ENCODE results near the gene DYRK1B. TPM values are rescaled to one million over a fixed set of nuclear protein-coding genes. Genes with fewer than 3 reads are reported as not detected.

DYRK1B gene
- total RNA-seq, 1 donor from 2014 or later: 31.4 TPM

DNA sequence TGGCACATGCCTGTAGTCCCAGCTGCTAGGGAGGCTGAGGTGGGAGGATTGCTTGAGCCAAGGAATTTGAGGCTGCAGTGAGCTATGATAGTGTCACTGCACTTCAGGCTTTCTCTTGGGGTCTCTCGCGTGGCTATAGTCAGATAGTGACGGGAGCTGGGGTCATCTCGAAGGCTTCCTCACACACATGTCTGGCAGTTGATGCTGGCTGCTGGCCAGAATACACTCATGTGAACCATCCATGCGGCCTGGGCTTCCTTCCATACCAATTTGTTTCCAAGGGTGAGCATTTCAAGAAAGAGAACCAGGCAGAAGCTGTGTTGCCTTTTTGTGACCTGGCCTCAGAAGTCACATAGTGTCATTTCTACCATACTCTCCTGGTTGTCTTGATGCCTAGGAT is 28.9 kb downstream of the DYRK1B start:
- no peak for TF ChIP-seq CTCF (IDR thresholded peaks at IDR 0.05; ENCODE audit: insufficient read depth, low read depth, low read length)
- TF ChIP-seq EZH2 (IDR thresholded peaks at IDR 0.05; ENCODE audit: insufficient read depth, low read length): no peak
- DNase-seq (ENCODE audit: low read depth) (no peak), FAIRE-seq (no peak)
- no peak overlapping the region for H3K4me3 ChIP-seq (ENCODE audit: insufficient read depth, low read depth, low read length)
- Mint-ChIP-seq H3K9me3 (ENCODE audit: unreplicated experiment) (peaks cover 1% of the 10 kb centered on the region), H3K36me3 (ENCODE audit: low read depth, unreplicated experiment) (no peaks in the 10 kb centered on the region), H3K4me1 (ENCODE audit: low read depth, unreplicated experiment) (no peaks in the 10 kb centered on the region), H3K27ac (ENCODE audit: unreplicated experiment) (no peak overlapping the region), H3K4me3 (ENCODE audit: unreplicated experiment) (no peak overlapping the region), H3K27me3 (ENCODE audit: low read depth, unreplicated experiment) (peaks cover 8% of the 10 kb centered on the region)
- H3K79me2 ChIP-seq (ENCODE audit: insufficient read depth, low read length): no peaks in the 10 kb centered on the region
- no peak overlapping the region for H3K27ac ChIP-seq (ENCODE audit: low read depth, low read length)
- H3K27me3 ChIP-seq (ENCODE audit: insufficient read depth, low read length): no peaks in the 10 kb centered on the region
- no peak overlapping the region for H3K4me2 ChIP-seq (ENCODE audit: low read length)
- no peak overlapping the region for H3K9ac ChIP-seq (ENCODE audit: low read length)
- no peaks in the 10 kb centered on the region for H3K9me3 ChIP-seq (ENCODE audit: insufficient read depth, low read depth, low read length)
- no peaks in the 10 kb centered on the region for H4K20me1 ChIP-seq (ENCODE audit: insufficient read depth, low read length)
- H3K4me1 ChIP-seq (ENCODE audit: insufficient read depth, low read length): no peaks in the 10 kb centered on the region
- H2AFZ ChIP-seq (ENCODE audit: low read depth, low read length): no peak overlapping the region
- H3K36me3 ChIP-seq (ENCODE audit: insufficient read depth, low read length): no peaks in the 10 kb centered on the region

GRCh38 chr19:39802958-39803357 is 31.0 kb downstream of the DYRK1B start:
- Histone ChIP-seq H3K79me2 (ENCODE audit: insufficient read depth, low read length) (no peaks in the 10 kb centered on the region), H3K27me3 (ENCODE audit: insufficient read depth, low read length) (no peaks in the 10 kb centered on the region), H3K4me2 (ENCODE audit: low read length) (no peak overlapping the region), H3K27ac (ENCODE audit: low read depth, low read length) (no peak overlapping the region), H3K4me3 (ENCODE audit: insufficient read depth, low read depth, low read length) (no peak overlapping the region), H3K9me3 (ENCODE audit: insufficient read depth, low read depth, low read length) (no peaks in the 10 kb centered on the region), H3K4me1 (ENCODE audit: insufficient read depth, low read length) (no peaks in the 10 kb centered on the region), H3K36me3 (ENCODE audit: insufficient read depth, low read length) (no peaks in the 10 kb centered on the region), H3K9ac (ENCODE audit: low read length) (no peak overlapping the region), H2AFZ (ENCODE audit: low read depth, low read length) (no peak overlapping the region), H4K20me1 (ENCODE audit: insufficient read depth, low read length) (no peaks in the 10 kb centered on the region)
- Mint-ChIP-seq H3K36me3 (ENCODE audit: low read depth, unreplicated experiment) (no peaks in the 10 kb centered on the region), H3K27me3 (ENCODE audit: low read depth, unreplicated experiment) (peaks cover 8% of the 10 kb centered on the region), H3K4me3 (ENCODE audit: unreplicated experiment) (no peak overlapping the region), H3K4me1 (ENCODE audit: low read depth, unreplicated experiment) (no peaks in the 10 kb centered on the region), H3K27ac (ENCODE audit: unreplicated experiment) (no peak overlapping the region), H3K9me3 (ENCODE audit: unreplicated experiment) (peaks cover 1% of the 10 kb centered on the region)
- DNase-seq (ENCODE audit: low read depth) (no peak), FAIRE-seq (no peak)
- TF ChIP-seq EZH2 (IDR thresholded peaks at IDR 0.05; ENCODE audit: insufficient read depth, low read length) (no peak), CTCF (IDR thresholded peaks at IDR 0.05; ENCODE audit: insufficient read depth, low read depth, low read length) (no peak)

GRCh38 chr19:39797083-39797482 is 36.9 kb downstream of the DYRK1B start:
- H3K36me3 Mint-ChIP-seq (ENCODE audit: low read depth, unreplicated experiment): no peaks in the 10 kb centered on the region
- no peaks in the 10 kb centered on the region for H3K36me3 ChIP-seq (ENCODE audit: insufficient read depth, low read length)
- H3K9ac ChIP-seq (ENCODE audit: low read length): no peak overlapping the region
- H3K4me3 ChIP-seq (ENCODE audit: insufficient read depth, low read depth, low read length): no peak overlapping the region
- no peak overlapping the region for H3K4me3 Mint-ChIP-seq (ENCODE audit: unreplicated experiment)
- H3K27ac ChIP-seq (ENCODE audit: low read depth, low read length): no peak overlapping the region
- peaks cover 13% of the 10 kb centered on the region for H3K27me3 Mint-ChIP-seq (ENCODE audit: low read depth, unreplicated experiment)
- peaks cover 4% of the 10 kb centered on the region for H3K27me3 ChIP-seq (ENCODE audit: insufficient read depth, low read length)
- no peak overlapping the region for H3K27ac Mint-ChIP-seq (ENCODE audit: unreplicated experiment)
- no peaks in the 10 kb centered on the region for H4K20me1 ChIP-seq (ENCODE audit: insufficient read depth, low read length)
- no peak overlapping the region for H3K4me2 ChIP-seq (ENCODE audit: low read length)
- no peaks in the 10 kb centered on the region for H3K79me2 ChIP-seq (ENCODE audit: insufficient read depth, low read length)
- no peaks in the 10 kb centered on the region for H3K4me1 ChIP-seq (ENCODE audit: insufficient read depth, low read length)
- DNase-seq (ENCODE audit: low read depth) (no peak), FAIRE-seq (no peak)
- TF ChIP-seq CTCF (IDR thresholded peaks at IDR 0.05; ENCODE audit: insufficient read depth, low read depth, low read length) (no peak), EZH2 (IDR thresholded peaks at IDR 0.05; ENCODE audit: insufficient read depth, low read length) (no peak)
- no peaks in the 10 kb centered on the region for H3K9me3 Mint-ChIP-seq (ENCODE audit: unreplicated experiment)
- no peak overlapping the region for H2AFZ ChIP-seq (ENCODE audit: low read depth, low read length)
- H3K4me1 Mint-ChIP-seq (ENCODE audit: low read depth, unreplicated experiment): no peaks in the 10 kb centered on the region
- no peaks in the 10 kb centered on the region for H3K9me3 ChIP-seq (ENCODE audit: insufficient read depth, low read depth, low read length)

Data from astrocyte (in vitro differentiated cells and primary cell).